Measurements from ENCODE around the gene HM13. TPM values are rescaled to one million over a fixed set of nuclear protein-coding genes. Genes with fewer than 3 reads are reported as not detected.

The HM13 gene
- total RNA-seq, 2 donors from 2014 or later = 107 to 179 TPM

DNA sequence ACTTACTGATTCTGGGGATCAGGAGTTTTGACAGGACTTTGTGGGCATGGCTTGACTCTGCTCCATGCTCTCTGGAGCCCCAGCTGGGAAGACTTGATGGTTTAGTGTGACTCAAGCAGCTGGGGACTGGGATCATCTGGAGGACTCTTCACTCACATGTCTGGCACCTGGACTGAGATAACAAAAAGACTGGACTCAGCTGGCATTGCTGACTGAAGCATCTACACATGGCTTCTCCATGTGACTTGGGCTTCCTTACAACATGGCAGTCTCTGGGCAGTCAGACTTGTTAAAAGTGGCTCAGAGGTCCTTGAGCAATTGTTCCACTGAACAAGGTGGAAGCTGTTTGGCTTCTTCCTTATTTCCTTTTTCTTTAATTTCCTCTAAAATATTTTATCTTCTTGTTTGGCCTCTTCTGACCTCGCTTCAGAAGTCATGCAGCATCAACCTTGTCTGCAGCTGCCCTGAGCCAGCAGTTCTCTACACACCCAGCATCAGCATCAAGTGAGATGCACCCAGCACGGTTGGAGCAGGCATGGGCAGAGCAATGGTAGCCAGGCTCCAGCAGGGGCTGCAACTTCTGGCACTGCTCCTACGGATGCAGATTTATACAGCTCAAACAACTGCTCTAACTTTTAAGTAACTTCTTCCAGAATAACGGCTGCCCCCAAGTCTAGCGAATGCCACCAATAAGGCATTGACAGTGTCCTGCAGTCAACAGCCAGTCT is 5.6 kb upstream of the HM13 start:
- Histone ChIP-seq H3K9ac (ENCODE audit: low read depth in 2 of 2, low read length in 2 of 2) (no peak overlapping the region), H3K27me3 (no peaks in the 10 kb centered on the region), H3K4me1 (no peaks in the 10 kb centered on the region), H3K27ac (no peak overlapping the region), H3K4me3 (no peak overlapping the region), H3K9me3 (no peaks in the 10 kb centered on the region), H3K36me3 (no peaks in the 10 kb centered on the region)
- TF ChIP-seq, protein P1, sequence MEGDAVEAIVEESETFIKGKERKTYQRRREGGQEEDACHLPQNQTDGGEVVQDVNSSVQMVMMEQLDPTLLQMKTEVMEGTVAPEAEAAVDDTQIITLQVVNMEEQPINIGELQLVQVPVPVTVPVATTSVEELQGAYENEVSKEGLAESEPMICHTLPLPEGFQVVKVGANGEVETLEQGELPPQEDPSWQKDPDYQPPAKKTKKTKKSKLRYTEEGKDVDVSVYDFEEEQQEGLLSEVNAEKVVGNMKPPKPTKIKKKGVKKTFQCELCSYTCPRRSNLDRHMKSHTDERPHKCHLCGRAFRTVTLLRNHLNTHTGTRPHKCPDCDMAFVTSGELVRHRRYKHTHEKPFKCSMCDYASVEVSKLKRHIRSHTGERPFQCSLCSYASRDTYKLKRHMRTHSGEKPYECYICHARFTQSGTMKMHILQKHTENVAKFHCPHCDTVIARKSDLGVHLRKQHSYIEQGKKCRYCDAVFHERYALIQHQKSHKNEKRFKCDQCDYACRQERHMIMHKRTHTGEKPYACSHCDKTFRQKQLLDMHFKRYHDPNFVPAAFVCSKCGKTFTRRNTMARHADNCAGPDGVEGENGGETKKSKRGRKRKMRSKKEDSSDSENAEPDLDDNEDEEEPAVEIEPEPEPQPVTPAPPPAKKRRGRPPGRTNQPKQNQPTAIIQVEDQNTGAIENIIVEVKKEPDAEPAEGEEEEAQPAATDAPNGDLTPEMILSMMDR (IDR thresholded peaks at IDR 0.05) = no peak
- intact Hi-C loops (cut with DNase I) = no loop called here
- no peak for DNase-seq

DNA sequence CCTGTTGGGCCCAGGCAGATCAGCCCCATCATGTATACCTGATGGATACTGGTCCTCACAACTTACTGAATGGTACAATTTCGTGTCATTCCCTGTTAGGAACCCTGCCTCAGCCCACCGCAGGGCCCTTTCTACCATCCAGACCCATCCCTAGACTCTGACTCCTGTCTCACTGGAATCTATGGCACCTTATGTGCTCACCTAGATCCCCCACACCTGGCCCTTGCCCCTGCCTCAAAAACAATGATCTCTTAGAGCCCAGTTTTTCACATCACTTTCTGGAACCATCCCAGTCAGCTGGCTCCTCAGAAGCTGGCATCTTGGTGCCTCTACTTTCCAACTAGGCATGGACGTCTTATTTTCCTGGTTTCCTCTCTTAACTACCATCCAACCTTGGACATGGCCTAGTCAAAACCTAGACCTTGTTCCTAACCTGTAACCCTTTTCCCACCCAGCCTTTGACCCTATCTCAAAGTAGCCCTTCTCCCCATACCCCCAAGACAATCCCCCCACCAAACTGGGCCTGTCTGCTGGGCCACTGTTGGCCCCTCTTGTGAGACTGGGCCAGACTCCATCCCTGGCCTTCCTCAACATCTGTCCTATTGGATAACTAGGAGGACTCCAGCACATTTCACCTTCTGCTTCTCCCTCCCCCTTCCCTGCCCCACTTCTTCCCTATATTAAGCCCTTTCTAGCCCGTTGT is 981 bp downstream of the HM13 start:
- TF ChIP-seq, protein P1 (IDR thresholded peaks at IDR 0.05) = no peak
- H3K4me1 ChIP-seq = peaks cover 16% of the 10 kb centered on the region
- no peaks in the 10 kb centered on the region for H3K27me3 ChIP-seq
- H3K36me3 ChIP-seq = no peaks in the 10 kb centered on the region
- DNase-seq = no peak
- H3K27ac ChIP-seq = peak overlapping the region; percentile 71
- peak overlapping the region; percentile 98 for H3K4me3 ChIP-seq
- intact Hi-C loops (cut with DNase I) = no loop called here
- peak overlapping the region; percentile 75 to 92 for H3K9ac ChIP-seq (ENCODE audit: low read depth in 2 of 2, low read length in 2 of 2)
- H3K9me3 ChIP-seq = no peaks in the 10 kb centered on the region

DNA sequence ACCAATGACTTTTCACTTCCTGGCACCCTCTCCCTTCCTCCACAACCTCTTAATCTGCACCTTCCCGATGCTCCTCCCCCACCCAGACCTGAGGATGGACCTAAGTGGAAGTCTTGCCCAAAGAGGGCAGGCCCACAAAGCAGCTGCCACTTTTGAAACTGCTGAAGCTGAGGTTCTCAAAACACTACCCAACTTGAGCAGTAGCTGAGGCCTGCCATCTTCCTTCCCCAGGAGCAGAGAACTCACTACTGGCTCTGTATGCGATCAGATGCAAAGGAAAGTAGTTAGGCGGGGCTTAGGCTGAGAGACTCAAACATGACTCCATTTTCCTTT is 1.5 kb downstream of the HM13 start:
- DNase-seq = no peak
- H3K27me3 ChIP-seq = no peaks in the 10 kb centered on the region
- H3K4me1 ChIP-seq = peaks cover 16% of the 10 kb centered on the region
- intact Hi-C loops (cut with DNase I) = no loop called here
- peak overlapping the region; percentile 98 for H3K4me3 ChIP-seq
- no peak overlapping the region for H3K27ac ChIP-seq
- peak overlapping the region in 1 of 2 donors; percentile 29 for H3K9ac ChIP-seq (ENCODE audit: low read depth in 2 of 2, low read length in 2 of 2)
- H3K9me3 ChIP-seq = no peaks in the 10 kb centered on the region
- no peaks in the 10 kb centered on the region for H3K36me3 ChIP-seq
- TF ChIP-seq, protein P1 (IDR thresholded peaks at IDR 0.05) = no peak

DNA sequence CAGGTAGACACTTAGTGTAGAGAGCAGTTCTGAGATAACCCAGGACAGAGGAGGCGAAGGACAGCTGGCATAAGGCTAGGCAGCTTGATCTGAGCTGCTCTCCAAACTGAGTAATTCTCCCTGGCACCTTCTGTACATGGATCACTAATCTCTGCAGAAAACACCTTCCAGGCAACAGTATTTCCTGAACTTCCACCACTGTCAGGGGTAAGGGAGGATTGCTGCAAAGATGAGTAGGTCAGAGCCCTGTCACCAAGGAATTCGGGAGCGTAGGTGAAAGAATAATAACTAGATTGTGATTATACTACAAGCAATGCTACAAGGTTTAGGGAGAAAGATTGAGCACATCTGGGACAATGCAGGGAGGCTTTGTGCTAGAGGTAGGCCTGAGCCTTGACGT is 1.9 kb downstream of the HM13 start:
- Histone ChIP-seq H3K4me1 (peaks cover 16% of the 10 kb centered on the region), H3K4me3 (no peak overlapping the region), H3K27ac (no peak overlapping the region), H3K27me3 (no peaks in the 10 kb centered on the region), H3K9me3 (no peaks in the 10 kb centered on the region), H3K9ac (ENCODE audit: low read depth in 2 of 2, low read length in 2 of 2) (peak overlapping the region in 1 of 2 donors; percentile 29), H3K36me3 (no peaks in the 10 kb centered on the region)
- DNase-seq = no peak
- TF ChIP-seq, protein P1 (IDR thresholded peaks at IDR 0.05) = no peak
- intact Hi-C loops (cut with DNase I) = no loop called here

DNA sequence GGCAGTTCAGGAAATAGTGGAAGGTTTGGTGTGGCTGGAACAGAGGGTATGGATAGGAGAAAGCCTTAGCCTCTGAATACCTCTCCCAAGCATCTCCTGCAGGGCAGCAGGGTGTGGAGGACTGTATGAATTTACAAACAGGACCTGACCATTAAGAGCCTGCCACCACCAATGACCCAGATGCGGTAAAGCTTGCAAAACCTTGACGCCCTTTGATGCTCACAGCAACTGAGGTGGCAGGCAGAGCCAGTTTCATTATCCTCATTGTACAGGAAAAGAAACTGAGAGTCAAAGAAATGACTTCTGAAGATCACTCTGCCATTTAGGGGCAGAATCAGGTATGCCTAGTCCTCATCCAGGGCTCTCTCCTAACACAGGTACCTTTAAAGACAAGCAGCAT is 2.4 kb downstream of the HM13 start:
- no peaks in the 10 kb centered on the region for H3K27me3 ChIP-seq
- TF ChIP-seq, protein P1 (IDR thresholded peaks at IDR 0.05) = no peak
- intact Hi-C loops (cut with DNase I) = no loop called here
- H3K4me3 ChIP-seq = no peak overlapping the region
- H3K9me3 ChIP-seq = no peaks in the 10 kb centered on the region
- H3K4me1 ChIP-seq = peaks cover 16% of the 10 kb centered on the region
- H3K27ac ChIP-seq = no peak overlapping the region
- no peak overlapping the region for H3K9ac ChIP-seq (ENCODE audit: low read depth in 2 of 2, low read length in 2 of 2)
- DNase-seq = no peak
- H3K36me3 ChIP-seq = no peaks in the 10 kb centered on the region

Data from colonic mucosa (tissue), 4 donors.